ENCODE measurements around the gene QPCTL. TPM values are rescaled to one million over a fixed set of nuclear protein-coding genes. Genes with fewer than 3 reads are reported as not detected.

QPCTL gene
- total and polyA plus RNA-seq, 10 of the 15 experiments (the other 5 are each of a cell fraction or from before 2014, with no cell fraction given) = 1.1 to 22.6 (median 11.2) TPM

GRCh38 chr19:45717131-45717982 lies 24.9 kb downstream of the QPCTL start (continued):
- TF ChIP-seq FOXK2 (IDR thresholded peaks at IDR 0.05) (peak; percentile 83), HCFC1 (IDR thresholded peaks at IDR 0.05; ENCODE audit: low read length) (peak; percentile 12; the same call in 1 of the 2 replicates), BCLAF1 (IDR thresholded peaks at IDR 0.05) (no peak), BCL11A (IDR thresholded peaks at IDR 0.05; ENCODE audit: low read depth, low read length) (0 out of 2 replicates have a peak, but pooled peaks have one; percentile 36), ZNF622 (IDR thresholded peaks at IDR 0.05) (no peak), ZZZ3 (IDR thresholded peaks at IDR 0.05; ENCODE audit: control insufficient read depth, insufficient read length, low read depth) (no peak), FOXM1 (IDR thresholded peaks at IDR 0.05; ENCODE audit: low read depth, low read length) (no peak; the same call in 1 of the 2 replicates), CHD2 (IDR thresholded peaks at IDR 0.05; ENCODE audit: borderline replicate concordance, low read depth, low read length) (peak; percentile 82; the same call in 1 of the 2 replicates), RFX5 (IDR thresholded peaks at IDR 0.05; ENCODE audit: low read depth, low read length) (0 out of 2 replicates have a peak, but pooled peaks have one; percentile 36)
